Posterior cingulate gyrus (tissue), 11 donors: ENCODE data around the gene SC5D.

Source experiments
- DNase-seq, 10 donors: peaks; one replicate each; pipeline versions ENCODE4 v3.0.0 to v3.0.0-alpha.2; 2020 to 2021; ENCODE audit warnings: mixed read lengths in 3 of 10
- intact Hi-C: fragments of 100-400 bp; cut with DNase I; formaldehyde crosslinking; loops from one replicate; pipeline ENCODE4 v1.15.1; 2023

SC5D gene

GRCh38 chr11:121351083-121351630, 58.6 kb downstream of the SC5D start:
- intact Hi-C loops: no loop called here
- DNase-seq: no peak

GRCh38 chr11:121352251-121352891, 59.8 kb downstream of the SC5D start:
- peak; percentile 62 to 95 (median 70) for DNase-seq
- intact Hi-C loops: no loop called here

- intact Hi-C loops: no loop called here
- DNase-seq: no peak
Observed at GRCh38 chr11:121354192-121354591, 61.6 kb downstream of the SC5D start.

- intact Hi-C loops: no loop called here
- DNase-seq: no peak
Observed at GRCh38 chr11:121356357-121356756, 63.8 kb downstream of the SC5D start.
